Endodermal cell (in vitro differentiated cells): ENCODE results near the gene PTBP1. TPM values are rescaled to one million over a fixed set of nuclear protein-coding genes. Genes with fewer than 3 reads are reported as not detected.
"Not testable (repeated sequence)": the region's sequence is repeated elsewhere in the genome, so short reads cannot be mapped to it uniquely, and the experiment has no call there.

Source experiments
- DNase-seq: peaks from one replicate; pipeline ENCODE4 v3.0.0-alpha.2; 2017
- H3K27ac ChIP-seq: 2 replicates; pipeline ENCODE4 v1.5.1; 2013; ENCODE audit warnings: mild to moderate bottlenecking, low read depth, low read length, moderate library complexity
- H3K27me3 ChIP-seq: 2 replicates; pipeline ENCODE4 v1.6.1; 2013; ENCODE audit warnings: mild to moderate bottlenecking, low read length, moderate library complexity; ENCODE audit not compliant: insufficient read depth, control insufficient read depth, poor library complexity, severe bottlenecking
- H3K36me3 ChIP-seq: 2 replicates; pipeline ENCODE4 v1.7.0; 2013; ENCODE audit warnings: mild to moderate bottlenecking, low read length, moderate library complexity; ENCODE audit not compliant: control insufficient read depth, insufficient read depth
- H3K4me1 ChIP-seq: one replicate; pipeline ENCODE4 v1.7.0; 2013; ENCODE audit warnings: low read length; ENCODE audit not compliant: control insufficient read depth, insufficient read depth
- H3K4me3 ChIP-seq: 2 replicates; pipeline ENCODE4 v1.5.1; 2013; ENCODE audit warnings: mild to moderate bottlenecking, low read length, moderate library complexity
- H3K9ac ChIP-seq: 2 replicates; pipeline ENCODE4 v1.6.1; 2013; ENCODE audit warnings: mild to moderate bottlenecking, low read length, moderate library complexity; ENCODE audit not compliant: poor library complexity, severe bottlenecking; ENCODE audit errors: extremely low read depth
- H3K9me3 ChIP-seq: 2 replicates; pipeline ENCODE4 v1.6.1; 2013; ENCODE audit warnings: mild to moderate bottlenecking, low read length, moderate library complexity; ENCODE audit not compliant: control insufficient read depth
- H3K27ac Mint-ChIP-seq: 2 replicates; pipeline ENCODE4 v1.8.0; 2020; ENCODE audit warnings: mixed read lengths
- H3K27me3 Mint-ChIP-seq: 2 replicates; pipeline ENCODE4 v1.8.0; 2021; ENCODE audit warnings: mild to moderate bottlenecking, mixed read lengths; ENCODE audit not compliant: insufficient read depth
- H3K36me3 Mint-ChIP-seq: 2 replicates; pipeline ENCODE4 v1.8.0; 2020; ENCODE audit warnings: low read depth, mixed read lengths
- H3K4me1 Mint-ChIP-seq: 2 replicates; pipeline ENCODE4 v1.8.0; 2020; ENCODE audit warnings: mixed read lengths
- H3K4me3 Mint-ChIP-seq: 2 replicates; pipeline ENCODE4 v1.8.0; 2020; ENCODE audit warnings: mild to moderate bottlenecking, moderate library complexity, mixed read lengths
- H3K9me3 Mint-ChIP-seq: 2 replicates; pipeline ENCODE4 v1.8.0; 2020; ENCODE audit warnings: mild to moderate bottlenecking, mixed read lengths
- CTCF ChIP-seq: fragments of 200-600 bp; sonication (generic); conservative IDR thresholded peaks from 2 replicates; pipeline ENCODE4 v1.5.0; 2021; ENCODE audit warnings: antibody characterized with exemption, mild to moderate bottlenecking
- WGBS, 2 experiments: methylation state at CpG; one replicate each; pipeline versions ENCODE4 v1.1.5 to v1.1.7; 2013; ENCODE audit warnings: missing lambda C conversion rate in 2 of 2, mixed read lengths in 1 of 2; ENCODE audit not compliant: insufficient coverage in 1 of 2, insufficient read length in 1 of 2; 5-methylcytosine and 5-hydroxymethylcytosine counted together
- total RNA-seq, 2 donors: library from RNA; stranded (reverse); fragmentation: NEBNext Ultra II Directional in 1 of 2; extraction: Animal tissue kit (Norgen Biotek cat#: 25700) in 1 of 2; gene quantifications; 2 replicates in 1 of 2; 3 replicates in 1 of 2; pipeline ENCODE4 v1.2.1, GENCODE V29; 2021

PTBP1 gene
- total RNA-seq, 2 donors from 2014 or later = 647 to 694 TPM

- H3K36me3 Mint-ChIP-seq = no peaks in the 10 kb centered on the region
- H3K9me3 ChIP-seq = no peaks in the 10 kb centered on the region
- H3K4me1 ChIP-seq = no peaks in the 10 kb centered on the region
- TF ChIP-seq CTCF = no peak
- H3K27me3 ChIP-seq = no peaks in the 10 kb centered on the region
- no peak overlapping the region for H3K27ac ChIP-seq
- H3K9ac ChIP-seq = no peak overlapping the region
- no peaks in the 10 kb centered on the region for H3K9me3 Mint-ChIP-seq
- H3K4me3 ChIP-seq = no peak overlapping the region
- no peak overlapping the region for H3K27ac Mint-ChIP-seq
- WGBS, 2 experiments = 89 to 93% methylated on average over 32 to 67 of the region's 67 CpGs
- peaks cover 8% of the 10 kb centered on the region for H3K27me3 Mint-ChIP-seq
- no peak overlapping the region for H3K4me3 Mint-ChIP-seq
- no peak for DNase-seq
- no peaks in the 10 kb centered on the region for H3K36me3 ChIP-seq
- no peaks in the 10 kb centered on the region for H3K4me1 Mint-ChIP-seq
These were observed 55.8 kb downstream of the PTBP1 start for GRCh38 chr19:853014-853585.

- H3K27me3 Mint-ChIP-seq = peaks cover 11% of the 10 kb centered on the region
- H3K36me3 Mint-ChIP-seq, H3K4me3 Mint-ChIP-seq, H3K27me3 ChIP-seq, DNase-seq, H3K4me3 ChIP-seq, H3K4me1 ChIP-seq, H3K9me3 ChIP-seq, H3K27ac ChIP-seq, H3K9ac ChIP-seq, H3K36me3 ChIP-seq, H3K27ac Mint-ChIP-seq, H3K4me1 Mint-ChIP-seq, H3K9me3 Mint-ChIP-seq: not testable (repeated sequence)
- 80 to 97% methylated on average over 4 to 9 of the region's 17 CpGs for WGBS, 2 experiments
These were observed 56.5 kb downstream of the PTBP1 start for GRCh38 chr19:853614-854220.

- DNase-seq = no peak
- no peaks in the 10 kb centered on the region for H3K4me1 ChIP-seq
- H3K36me3 ChIP-seq = no peaks in the 10 kb centered on the region
- H3K27me3 Mint-ChIP-seq = peaks cover 17% of the 10 kb centered on the region
- no peaks in the 10 kb centered on the region for H3K4me1 Mint-ChIP-seq
- no peak for TF ChIP-seq CTCF
- peaks cover 10% of the 10 kb centered on the region for H3K27me3 ChIP-seq
- 96 to 100% methylated on average over 1 to 4 of the region's 6 CpGs for WGBS, 2 experiments
- no peak overlapping the region for H3K4me3 ChIP-seq
- H3K27ac Mint-ChIP-seq = no peak overlapping the region
- H3K36me3 Mint-ChIP-seq = no peaks in the 10 kb centered on the region
- H3K9me3 Mint-ChIP-seq = no peaks in the 10 kb centered on the region
- H3K4me3 Mint-ChIP-seq = no peak overlapping the region
- H3K27ac ChIP-seq = no peak overlapping the region
- H3K9ac ChIP-seq = no peak overlapping the region
- H3K9me3 ChIP-seq = no peaks in the 10 kb centered on the region
These were observed 57.3 kb downstream of the PTBP1 start for GRCh38 chr19:854549-854948.
